Activated naive CD8-positive, alpha-beta T cell treated with anti-CD3 and anti-CD28 coated beads, Interleukin-2, amount 10 ng/mL, durations not matched to agents 7 days and 5 days (primary cell): ENCODE data around the gene C1QTNF1. TPM values are rescaled to one million over a fixed set of nuclear protein-coding genes. Genes with fewer than 3 reads are reported as not detected.

ENCODE experiments used
- ATAC-seq: fragments of 150-1000 bp; cut with Tn5 transposase; one replicate; pipeline ENCODE4 v1.10.0; 2021; ENCODE audit warnings: low read depth, moderate library complexity
- POLR2A ChIA-PET: fragments of 350-600 bp; sonication (Branson Sonifier 250); formaldehyde crosslinking; loops from one replicate; lab custom pipeline; 2021; ENCODE audit warnings: antibody characterized with exemption; lab: Charles Lee
- DNase-seq: peaks from one replicate; pipeline ENCODE4 v3.0.0; 2021
- H3K27ac Mint-ChIP-seq: one replicate; pipeline ENCODE4 v1.8.0; 2022; ENCODE audit warnings: mild to moderate bottlenecking, mixed read lengths
- H3K27me3 Mint-ChIP-seq: one replicate; pipeline ENCODE4 v1.8.0; 2022; ENCODE audit warnings: mild to moderate bottlenecking, moderate library complexity, mixed read lengths
- H3K36me3 Mint-ChIP-seq: one replicate; pipeline ENCODE4 v1.8.0; 2021; ENCODE audit warnings: mild to moderate bottlenecking, mixed read lengths
- H3K4me1 Mint-ChIP-seq: one replicate; pipeline ENCODE4 v1.8.0; 2021; ENCODE audit warnings: mixed read lengths
- H3K4me3 Mint-ChIP-seq: one replicate; pipeline ENCODE4 v1.8.0; 2022; ENCODE audit warnings: mild to moderate bottlenecking, moderate library complexity, mixed read lengths
- H3K9me3 Mint-ChIP-seq: one replicate; pipeline ENCODE4 v1.8.0; 2021; ENCODE audit warnings: mixed read lengths
- total RNA-seq, 2 experiments: library from RNA; stranded (reverse); gene quantifications; one replicate each; pipeline ENCODE4 v1.2.3, GENCODE V29; 2021

The C1QTNF1 gene
- total RNA-seq, 2 experiments from 2014 or later = not detected

DNA sequence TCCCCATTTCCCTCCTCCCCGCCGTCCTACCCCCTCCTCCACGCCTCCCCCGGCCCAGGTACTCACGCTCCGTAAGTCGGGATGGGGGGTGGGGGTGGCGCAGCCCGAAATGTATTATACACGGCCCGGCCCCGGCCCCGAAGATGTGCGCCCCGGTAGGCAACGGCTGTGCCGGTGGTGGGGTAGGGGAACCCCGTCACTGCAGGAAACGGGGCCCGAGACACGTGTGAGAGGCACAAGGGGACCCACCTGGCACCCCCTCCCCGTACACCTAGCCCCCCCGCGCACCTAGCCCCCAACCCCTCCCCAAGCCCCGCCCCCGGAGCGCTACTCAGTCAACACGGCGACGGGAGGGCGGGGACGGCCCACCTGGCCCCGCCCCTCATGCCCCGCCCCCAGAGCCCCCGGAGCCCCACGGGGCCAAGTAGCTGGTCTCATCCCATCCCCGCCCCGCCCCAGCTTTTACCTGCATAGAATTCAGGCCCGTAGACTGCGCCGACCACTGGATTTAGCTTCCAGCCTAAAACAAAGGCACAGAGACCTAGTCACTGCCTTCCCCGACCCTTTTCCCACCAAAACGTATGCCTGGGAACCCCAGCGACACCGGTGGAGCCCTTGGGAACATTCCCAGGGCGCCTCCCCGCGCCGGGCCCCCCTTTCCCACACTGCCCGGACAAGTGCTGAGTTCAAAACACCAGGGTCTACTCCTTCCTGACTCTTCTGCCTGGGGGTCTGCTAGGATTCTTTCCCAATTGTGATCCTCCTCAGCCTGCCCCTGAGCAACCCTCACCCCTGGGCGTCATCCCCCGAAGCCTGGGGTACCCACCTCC is 73.5 kb downstream of the C1QTNF1 start:
- ATAC-seq (no peak), DNase-seq (no peak)
- H3K27ac Mint-ChIP-seq = no peak overlapping the region
- H3K4me1 Mint-ChIP-seq = peaks cover 1% of the 10 kb centered on the region
- POLR2A ChIA-PET = no interaction called here
- H3K9me3 Mint-ChIP-seq = no peaks in the 10 kb centered on the region
- no peak overlapping the region for H3K4me3 Mint-ChIP-seq
- H3K36me3 Mint-ChIP-seq = no peaks in the 10 kb centered on the region
- peaks cover 22% of the 10 kb centered on the region for H3K27me3 Mint-ChIP-seq

DNA sequence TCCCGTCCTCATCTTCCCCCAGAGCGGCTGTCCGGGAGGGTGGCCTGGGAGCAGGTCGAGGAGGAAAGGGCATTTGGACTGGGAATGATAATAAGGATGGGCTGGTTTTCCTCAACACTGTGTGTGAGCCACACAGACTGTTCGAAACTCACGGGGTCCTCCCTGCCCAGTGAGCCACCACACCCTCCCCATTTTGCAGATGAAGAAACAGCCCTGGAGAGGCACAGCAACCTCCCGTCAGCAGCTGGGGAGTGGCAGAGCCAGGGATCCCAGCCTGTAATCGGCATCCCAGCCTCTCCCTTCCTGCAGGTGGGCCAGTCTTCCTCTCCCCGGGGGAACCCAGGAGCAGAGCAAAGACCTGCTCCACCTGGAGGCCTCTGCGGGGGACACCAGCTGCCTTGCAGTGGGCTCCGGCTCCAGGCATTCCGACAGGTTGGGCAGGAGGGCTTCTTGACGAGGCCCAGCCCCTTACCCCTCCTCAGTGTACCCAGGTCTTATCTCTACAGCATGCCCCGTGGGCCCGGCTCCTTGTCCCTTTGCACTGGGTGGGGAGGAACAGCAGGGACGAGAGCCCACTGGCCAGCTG is 74.4 kb downstream of the C1QTNF1 start:
- POLR2A ChIA-PET = no interaction called here
- DNase-seq (no peak), ATAC-seq (no peak)
- Mint-ChIP-seq H3K4me3 (no peak overlapping the region), H3K9me3 (no peaks in the 10 kb centered on the region), H3K27me3 (peaks cover 18% of the 10 kb centered on the region), H3K36me3 (no peaks in the 10 kb centered on the region), H3K4me1 (no peaks in the 10 kb centered on the region), H3K27ac (no peak overlapping the region)

Other genes with a start within 250 kb of the C1QTNF1 start
- gene CYTH1, start 241.9 kb upstream of the C1QTNF1 start, total RNA-seq = 100 to 1,000 TPM; 180 to 200 TPM
- gene USP36, start 183.4 kb upstream of the C1QTNF1 start, total RNA-seq = 10 to 100 TPM; 87.8 to 94.3 TPM
- gene CEP295NL, start 121.0 kb upstream of the C1QTNF1 start, total RNA-seq = under 1 TPM in 1 of 2 experiments, not detected in 1; 0.23 TPM
- 1 to 10 TPM; 5.0 to 6.0 TPM for gene TIMP2, start 98.8 kb upstream of the C1QTNF1 start, total RNA-seq
- 100 to 1,000 TPM; 193 to 222 TPM for gene LGALS3BP, start 44.2 kb upstream of the C1QTNF1 start, total RNA-seq
- gene CANT1, start 14.4 kb upstream of the C1QTNF1 start, total RNA-seq = 10 to 100 TPM; 56.0 to 61.5 TPM
- gene ENGASE, start 50.7 kb downstream of the C1QTNF1 start, total RNA-seq = 10 to 100 TPM; 72.8 to 78.2 TPM